ENCODE measurements around the gene NLGN4X. TPM values are rescaled to one million over a fixed set of nuclear protein-coding genes. Genes with fewer than 3 reads are reported as not detected.
A peak's percentile ranks its signal among the peaks of the same experiment; 100 is the strongest.
"Not testable (repeated sequence)": the region's sequence is repeated elsewhere in the genome, so short reads cannot be mapped to it uniquely, and the experiment has no call there.

Gene NLGN4X
- total RNA-seq, 1 experiment from 2014 or later = 1.5 TPM

- no peak for DNase-seq (ENCODE audit: low spot score)
These were observed 222.8 kb downstream of the NLGN4X start for GRCh38 chrX:6005856-6006255.

DNA sequence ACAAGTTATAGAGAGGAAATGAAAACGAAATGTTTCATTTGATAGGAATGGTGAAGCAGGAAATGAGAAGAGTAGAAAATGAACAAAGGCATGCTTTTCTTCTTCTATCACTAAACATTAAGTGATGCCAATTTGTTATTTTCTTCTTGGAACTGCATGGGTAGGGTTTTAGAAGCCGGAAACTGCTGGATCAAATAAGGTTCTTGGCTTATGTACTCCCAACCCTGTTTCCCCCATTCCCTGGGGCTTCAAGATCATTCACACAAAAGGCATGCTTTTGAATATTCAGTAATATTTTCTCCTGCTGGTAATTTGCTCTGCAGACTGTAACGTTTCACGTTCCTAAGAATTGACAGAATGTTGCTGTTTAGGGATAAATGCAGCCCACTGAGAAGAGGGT is 224.1 kb downstream of the NLGN4X start:
- no peak for DNase-seq (ENCODE audit: low spot score)

- DNase-seq (ENCODE audit: low spot score) = no peak
These were observed 226.6 kb downstream of the NLGN4X start for GRCh38 chrX:6002056-6002455.

GRCh38 chrX:5998901-5999300 is 229.8 kb downstream of the NLGN4X start:
- DNase-seq (ENCODE audit: low spot score) = no peak

DNA sequence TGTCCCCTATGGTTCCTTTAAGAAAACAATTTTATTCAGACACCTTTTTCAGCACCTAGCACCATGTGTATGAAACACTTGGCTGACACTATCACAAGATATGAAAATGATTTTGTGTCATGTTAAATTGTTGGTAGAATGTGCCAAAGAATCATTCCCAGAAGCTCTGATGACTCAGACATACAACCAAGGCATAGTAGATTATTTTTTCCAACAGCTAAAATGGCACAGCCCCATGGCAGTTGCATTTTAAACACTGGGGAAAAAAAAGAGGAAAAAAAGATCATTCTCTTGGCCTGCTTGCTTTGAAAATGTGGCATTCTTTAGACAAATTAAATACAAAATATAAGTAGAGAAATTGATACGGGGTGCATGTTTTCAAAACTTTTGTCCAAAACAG is 230.2 kb downstream of the NLGN4X start:
- no peak for DNase-seq (ENCODE audit: low spot score)

- DNase-seq (ENCODE audit: low spot score) = no peak
These were observed 237.3 kb downstream of the NLGN4X start for GRCh38 chrX:5991393-5991792.

- no peak for DNase-seq (ENCODE audit: low spot score)
These were observed 249.3 kb downstream of the NLGN4X start for GRCh38 chrX:5979338-5979737.

GRCh38 chrX:5976332-5976731 is 252.3 kb downstream of the NLGN4X start:
- DNase-seq (ENCODE audit: low spot score) = no peak

- DNase-seq (ENCODE audit: low spot score) = no peak
These were observed 257.4 kb downstream of the NLGN4X start for GRCh38 chrX:5971300-5971699.

GRCh38 chrX:5965406-5965805 is 263.3 kb downstream of the NLGN4X start:
- no peak for DNase-seq (ENCODE audit: low spot score)

DNA sequence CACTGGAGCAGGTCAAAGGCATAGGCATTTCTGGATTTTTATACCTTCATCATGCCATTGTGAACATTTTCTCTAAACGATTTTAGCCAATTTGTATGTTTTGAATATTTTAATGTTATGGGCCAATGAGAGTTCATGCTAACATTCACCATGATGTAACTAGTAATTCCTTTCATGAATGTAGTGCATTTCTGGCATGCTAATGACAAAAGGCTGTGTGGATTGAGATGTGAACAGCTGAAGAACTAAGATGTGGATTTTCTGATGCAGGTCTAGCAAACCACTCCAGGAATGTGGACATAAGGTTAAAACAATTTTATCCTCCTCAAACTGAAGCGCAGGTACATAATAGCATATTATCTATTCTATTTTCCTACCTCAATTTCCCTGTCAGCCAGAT is 269.4 kb downstream of the NLGN4X start:
- DNase-seq (ENCODE audit: low spot score) = no peak

GRCh38 chrX:5958523-5958922 is 270.1 kb downstream of the NLGN4X start:
- no peak for DNase-seq (ENCODE audit: low spot score)

DNA sequence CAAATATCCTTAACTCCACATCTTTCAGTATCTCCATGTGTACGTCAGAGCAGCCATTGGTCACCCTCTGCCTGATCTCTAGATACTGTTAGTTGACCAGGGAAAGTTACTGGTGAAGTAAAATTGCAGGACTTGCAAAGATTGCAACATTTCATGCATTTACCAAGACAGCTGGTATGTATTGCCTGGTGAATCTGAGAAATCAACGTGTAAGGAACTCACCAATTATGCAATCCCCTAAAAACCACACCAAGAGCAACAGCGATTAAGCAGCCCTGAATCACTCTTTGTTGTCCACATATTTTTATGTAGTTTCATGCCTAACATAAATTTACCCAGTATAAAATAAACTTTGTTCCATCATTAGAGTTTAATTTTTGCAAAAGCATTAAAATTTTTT is 271.2 kb downstream of the NLGN4X start:
- no peak for DNase-seq (ENCODE audit: low spot score)

DNA sequence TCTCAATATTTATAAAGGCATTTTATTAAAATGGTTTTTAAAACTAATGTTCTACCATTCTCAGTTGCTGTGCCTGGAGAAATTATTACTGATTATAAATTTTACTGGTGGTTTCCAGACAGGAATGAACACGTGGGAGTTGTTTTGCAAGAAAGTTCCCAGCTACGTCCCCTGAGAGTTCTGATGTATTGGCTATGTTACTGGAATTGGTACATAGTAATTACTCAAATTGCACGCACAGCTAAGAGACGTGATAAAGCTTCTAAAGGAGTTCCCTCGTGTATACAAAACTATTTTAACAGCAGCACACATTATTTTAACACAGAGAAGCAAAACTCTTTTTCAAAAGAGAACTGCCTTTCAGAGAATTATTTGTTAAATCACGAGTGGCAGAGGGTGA is 292.2 kb downstream of the NLGN4X start:
- DNase-seq (ENCODE audit: low spot score) = no peak

GRCh38 chrX:5928224-5928623 is 300.4 kb downstream of the NLGN4X start:
- DNase-seq (ENCODE audit: low spot score) = no peak

- no peak for DNase-seq (ENCODE audit: low spot score)
These were observed 311.7 kb downstream of the NLGN4X start for GRCh38 chrX:5916945-5917344.

DNA sequence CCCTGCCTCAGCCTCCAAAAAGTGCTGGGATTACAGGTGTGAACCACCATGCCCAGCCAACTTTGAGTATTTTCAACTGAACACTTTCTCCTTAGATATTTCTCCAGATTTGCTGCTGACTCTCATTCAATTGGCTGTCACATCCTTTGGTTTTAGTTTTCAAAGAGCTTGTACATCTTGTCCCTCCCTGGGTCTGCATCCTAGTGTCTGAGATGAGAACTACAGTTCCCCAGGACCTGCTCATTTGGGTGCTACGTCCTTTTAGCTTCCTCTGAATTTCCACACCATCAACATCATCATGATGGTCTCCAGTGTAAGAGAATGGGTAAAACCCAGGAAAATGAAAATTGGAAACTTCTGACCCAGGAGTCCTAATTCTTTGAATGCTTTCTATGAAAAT is 312.9 kb downstream of the NLGN4X start:
- no peak for DNase-seq (ENCODE audit: low spot score)

DNA sequence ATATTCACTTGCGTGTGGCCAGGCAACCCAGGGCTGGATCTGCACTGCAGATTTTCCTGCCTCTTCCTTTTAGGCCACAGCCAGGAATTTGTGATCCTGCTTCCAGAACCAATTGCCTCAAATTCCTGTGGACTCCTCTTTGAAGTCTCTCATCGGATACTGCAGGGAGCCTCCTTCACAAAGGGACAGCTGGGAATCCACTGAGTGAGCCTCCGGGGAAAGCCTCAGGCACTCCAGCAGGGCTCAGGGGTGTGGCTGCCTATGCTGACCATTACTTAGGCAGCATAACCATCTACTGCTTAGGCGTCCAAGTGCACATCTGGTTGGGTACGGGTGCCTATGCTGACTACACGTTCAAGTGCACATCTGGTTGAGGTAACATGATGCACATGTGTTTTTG is 321.5 kb downstream of the NLGN4X start:
- DNase-seq (ENCODE audit: low spot score) = no peak

- DNase-seq (ENCODE audit: low spot score) = not testable (repeated sequence)
These were observed 325.0 kb downstream of the NLGN4X start for GRCh38 chrX:5903586-5904190.

DNA sequence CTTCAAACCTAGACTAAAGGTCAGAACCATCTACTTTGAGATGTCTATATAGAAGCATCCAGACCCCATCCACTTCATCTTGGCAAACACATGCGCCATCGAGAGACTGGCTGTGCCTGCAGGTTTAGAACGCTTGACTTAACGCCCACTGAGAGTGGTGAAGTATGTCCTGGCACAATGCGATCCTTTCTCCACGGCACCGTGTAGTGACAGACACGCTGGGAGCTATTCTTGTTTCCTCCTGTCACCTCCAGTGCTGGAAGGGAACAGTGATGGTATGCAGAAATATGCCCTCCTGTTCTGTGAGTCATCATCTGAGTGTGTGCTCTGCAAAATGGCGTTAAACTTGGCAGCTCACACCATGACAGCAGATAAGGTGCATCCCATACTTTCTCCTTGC is 330.2 kb downstream of the NLGN4X start:
- DNase-seq (ENCODE audit: low spot score) = no peak

- DNase-seq (ENCODE audit: low spot score) = no peak
These were observed 337.3 kb downstream of the NLGN4X start for GRCh38 chrX:5891378-5891777.

GRCh38 chrX:5876984-5877596 is 351.6 kb downstream of the NLGN4X start:
- DNase-seq (ENCODE audit: low spot score) = peak; percentile 3

GRCh38 chrX:5870238-5870637 is 358.4 kb downstream of the NLGN4X start:
- DNase-seq (ENCODE audit: low spot score) = no peak

DNA sequence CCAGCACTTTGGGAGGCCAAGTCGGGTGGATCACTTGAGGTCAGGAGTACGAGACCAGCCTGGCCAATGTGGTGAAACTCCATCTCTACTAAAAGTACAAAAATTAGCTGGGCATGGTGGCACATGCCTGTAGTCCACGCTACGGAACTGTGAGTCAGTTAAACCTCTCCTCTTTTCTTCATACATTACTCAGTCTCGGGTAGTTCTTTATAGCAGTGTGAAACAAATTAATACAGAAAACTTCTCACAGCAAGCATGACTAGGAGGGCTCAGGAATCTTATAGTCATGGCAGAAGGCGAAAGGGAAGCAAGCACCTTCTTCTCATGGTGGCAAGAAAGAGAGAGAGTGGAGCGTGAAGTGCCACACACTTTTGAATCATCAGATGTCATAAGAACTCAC is 358.9 kb downstream of the NLGN4X start:
- no peak for DNase-seq (ENCODE audit: low spot score)

All from A172 (cell line).